ENCODE measurements around the gene LRMDA. TPM values are rescaled to one million over a fixed set of nuclear protein-coding genes. Genes with fewer than 3 reads are reported as not detected.

Gene LRMDA
- total RNA-seq, 1 donor from 2014 or later, result 18.7 TPM

- Histone ChIP-seq H3K4me3 (ENCODE audit: low read depth, low read length) (no peak overlapping the region), H3K27me3 (ENCODE audit: control insufficient read depth, insufficient read depth, low read length) (no peaks in the 10 kb centered on the region), H3K36me3 (ENCODE audit: control insufficient read depth, insufficient read depth, low read length) (no peaks in the 10 kb centered on the region)
- TF ChIP-seq CTCF (IDR thresholded peaks at IDR 0.05; ENCODE audit: insufficient read depth, low read length, poor library complexity, severe bottlenecking), result no peak
- no peak for DNase-seq (ENCODE audit: low read depth)
Observed at GRCh38 chr10:75904499-75905283, 473.3 kb downstream of the LRMDA start.

- DNase-seq (ENCODE audit: low read depth), result no peak
- no peaks in the 10 kb centered on the region for H3K36me3 ChIP-seq (ENCODE audit: control insufficient read depth, insufficient read depth, low read length)
- TF ChIP-seq CTCF (IDR thresholded peaks at IDR 0.05; ENCODE audit: insufficient read depth, low read length, poor library complexity, severe bottlenecking), result no peak
- no peaks in the 10 kb centered on the region for H3K27me3 ChIP-seq (ENCODE audit: control insufficient read depth, insufficient read depth, low read length)
- no peak overlapping the region for H3K4me3 ChIP-seq (ENCODE audit: low read depth, low read length)
Observed at GRCh38 chr10:75905490-75905889, 474.1 kb downstream of the LRMDA start.

GRCh38 chr10:75910032-75910431, 478.6 kb downstream of the LRMDA start:
- Histone ChIP-seq H3K4me3 (ENCODE audit: low read depth, low read length) (no peak overlapping the region), H3K27me3 (ENCODE audit: control insufficient read depth, insufficient read depth, low read length) (no peaks in the 10 kb centered on the region), H3K36me3 (ENCODE audit: control insufficient read depth, insufficient read depth, low read length) (no peaks in the 10 kb centered on the region)
- peak; percentile 47 for TF ChIP-seq CTCF (IDR thresholded peaks at IDR 0.05; ENCODE audit: insufficient read depth, low read length, poor library complexity, severe bottlenecking)
- DNase-seq (ENCODE audit: low read depth), result no peak

GRCh38 chr10:75911426-75911825, 480.0 kb downstream of the LRMDA start:
- no peaks in the 10 kb centered on the region for H3K27me3 ChIP-seq (ENCODE audit: control insufficient read depth, insufficient read depth, low read length)
- no peak overlapping the region for H3K4me3 ChIP-seq (ENCODE audit: low read depth, low read length)
- peak; percentile 19 for DNase-seq (ENCODE audit: low read depth)
- no peak for TF ChIP-seq CTCF (IDR thresholded peaks at IDR 0.05; ENCODE audit: insufficient read depth, low read length, poor library complexity, severe bottlenecking)
- H3K36me3 ChIP-seq (ENCODE audit: control insufficient read depth, insufficient read depth, low read length), result no peaks in the 10 kb centered on the region

GRCh38 chr10:75916906-75917305, 485.5 kb downstream of the LRMDA start:
- no peaks in the 10 kb centered on the region for H3K36me3 ChIP-seq (ENCODE audit: control insufficient read depth, insufficient read depth, low read length)
- no peak for TF ChIP-seq CTCF (IDR thresholded peaks at IDR 0.05; ENCODE audit: insufficient read depth, low read length, poor library complexity, severe bottlenecking)
- no peak overlapping the region for H3K4me3 ChIP-seq (ENCODE audit: low read depth, low read length)
- no peak for DNase-seq (ENCODE audit: low read depth)
- H3K27me3 ChIP-seq (ENCODE audit: control insufficient read depth, insufficient read depth, low read length), result no peaks in the 10 kb centered on the region

GRCh38 chr10:75919913-75920312, 488.5 kb downstream of the LRMDA start:
- Histone ChIP-seq H3K27me3 (ENCODE audit: control insufficient read depth, insufficient read depth, low read length) (no peaks in the 10 kb centered on the region), H3K36me3 (ENCODE audit: control insufficient read depth, insufficient read depth, low read length) (no peaks in the 10 kb centered on the region), H3K4me3 (ENCODE audit: low read depth, low read length) (no peak overlapping the region)
- no peak for DNase-seq (ENCODE audit: low read depth)
- TF ChIP-seq CTCF (IDR thresholded peaks at IDR 0.05; ENCODE audit: insufficient read depth, low read length, poor library complexity, severe bottlenecking), result no peak
